ENCODE measurements around the gene GLT6D1.

The GLT6D1 gene

DNA sequence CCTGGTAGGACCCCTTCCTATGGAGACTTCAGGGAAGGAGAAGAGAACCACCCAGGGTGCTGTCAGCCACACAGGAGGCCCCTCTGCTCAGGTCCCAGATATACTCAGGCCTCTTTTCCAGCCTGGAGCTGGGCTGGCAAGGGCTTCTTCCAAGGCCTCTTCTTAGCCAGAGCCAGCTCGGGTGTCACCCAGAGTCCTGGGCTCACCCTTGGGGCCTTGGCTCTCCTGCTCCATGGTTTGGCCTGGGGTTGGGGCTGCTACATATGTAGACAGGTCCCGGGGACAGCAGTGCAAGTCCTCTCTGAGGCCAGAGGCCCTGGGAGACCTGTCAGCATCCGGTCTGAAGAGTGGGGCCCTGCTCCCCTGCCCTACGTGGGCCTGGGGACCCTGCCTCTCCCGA is 55.0 kb downstream of the GLT6D1 start:
- TF ChIP-seq, protein P1, sequence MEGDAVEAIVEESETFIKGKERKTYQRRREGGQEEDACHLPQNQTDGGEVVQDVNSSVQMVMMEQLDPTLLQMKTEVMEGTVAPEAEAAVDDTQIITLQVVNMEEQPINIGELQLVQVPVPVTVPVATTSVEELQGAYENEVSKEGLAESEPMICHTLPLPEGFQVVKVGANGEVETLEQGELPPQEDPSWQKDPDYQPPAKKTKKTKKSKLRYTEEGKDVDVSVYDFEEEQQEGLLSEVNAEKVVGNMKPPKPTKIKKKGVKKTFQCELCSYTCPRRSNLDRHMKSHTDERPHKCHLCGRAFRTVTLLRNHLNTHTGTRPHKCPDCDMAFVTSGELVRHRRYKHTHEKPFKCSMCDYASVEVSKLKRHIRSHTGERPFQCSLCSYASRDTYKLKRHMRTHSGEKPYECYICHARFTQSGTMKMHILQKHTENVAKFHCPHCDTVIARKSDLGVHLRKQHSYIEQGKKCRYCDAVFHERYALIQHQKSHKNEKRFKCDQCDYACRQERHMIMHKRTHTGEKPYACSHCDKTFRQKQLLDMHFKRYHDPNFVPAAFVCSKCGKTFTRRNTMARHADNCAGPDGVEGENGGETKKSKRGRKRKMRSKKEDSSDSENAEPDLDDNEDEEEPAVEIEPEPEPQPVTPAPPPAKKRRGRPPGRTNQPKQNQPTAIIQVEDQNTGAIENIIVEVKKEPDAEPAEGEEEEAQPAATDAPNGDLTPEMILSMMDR (conservative IDR thresholded peaks at IDR 0.05; ENCODE audit: low read depth, low read length) = no peak
- no peak overlapping the region for H3K4me3 ChIP-seq (ENCODE audit: low read depth, low read length)
- no peak for DNase-seq (ENCODE audit: low read depth)

DNA sequence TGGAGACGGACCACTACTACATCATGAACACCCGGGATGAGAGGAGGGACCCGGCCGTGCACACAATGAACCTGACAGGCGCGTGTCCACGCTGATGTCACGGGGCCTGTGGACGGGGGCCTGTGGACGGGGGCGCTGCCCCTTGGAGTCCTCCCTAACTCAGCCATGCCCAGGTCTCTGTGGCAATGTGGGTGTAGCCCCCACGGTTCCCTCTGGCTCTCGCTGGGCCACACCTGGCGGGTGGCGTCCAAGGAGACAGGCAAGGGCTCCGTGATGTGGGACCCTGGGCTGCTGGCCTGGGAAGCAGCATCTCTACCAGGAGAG is 55.7 kb downstream of the GLT6D1 start:
- TF ChIP-seq, protein P1 (conservative IDR thresholded peaks at IDR 0.05; ENCODE audit: low read depth, low read length) = no peak
- DNase-seq (ENCODE audit: low read depth) = no peak
- no peak overlapping the region for H3K4me3 ChIP-seq (ENCODE audit: low read depth, low read length)

DNA sequence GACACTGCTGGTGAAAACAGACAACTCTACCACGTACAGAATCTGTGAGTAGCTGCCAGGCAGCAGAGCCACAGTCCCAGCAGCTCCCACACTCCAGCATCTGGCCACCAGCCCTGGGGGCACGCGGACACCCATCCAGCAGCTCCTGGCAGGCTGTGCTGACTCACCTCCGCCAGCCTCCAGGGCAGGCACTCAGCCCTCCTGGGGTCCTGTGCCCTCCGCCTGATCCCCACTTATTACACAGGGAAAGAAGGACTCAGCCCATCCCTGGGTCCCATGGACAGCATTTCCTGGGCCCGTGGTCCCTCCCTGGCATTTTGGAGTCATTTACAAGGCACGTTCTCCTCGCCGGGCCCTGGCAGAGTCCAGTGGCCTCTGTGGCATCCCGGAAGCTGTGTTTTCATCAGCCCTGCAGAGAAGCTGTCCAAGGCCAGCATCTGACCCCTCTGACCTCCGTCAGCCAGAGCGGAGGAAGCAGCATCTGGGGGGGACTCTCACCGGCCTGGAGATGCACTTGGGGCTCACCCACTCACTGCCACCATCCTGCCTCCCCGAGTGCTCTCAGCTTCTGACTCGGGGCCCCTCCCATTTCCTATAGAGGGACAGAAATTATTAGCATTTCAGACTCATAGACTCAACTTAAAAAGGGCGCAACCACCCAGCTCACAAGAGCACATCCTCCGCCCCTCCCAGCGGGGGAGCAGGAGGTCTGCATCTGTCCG is 56.2 kb downstream of the GLT6D1 start:
- TF ChIP-seq, protein P1 (conservative IDR thresholded peaks at IDR 0.05; ENCODE audit: low read depth, low read length) = no peak
- H3K4me3 ChIP-seq (ENCODE audit: low read depth, low read length) = no peak overlapping the region
- no peak for DNase-seq (ENCODE audit: low read depth)

DNA sequence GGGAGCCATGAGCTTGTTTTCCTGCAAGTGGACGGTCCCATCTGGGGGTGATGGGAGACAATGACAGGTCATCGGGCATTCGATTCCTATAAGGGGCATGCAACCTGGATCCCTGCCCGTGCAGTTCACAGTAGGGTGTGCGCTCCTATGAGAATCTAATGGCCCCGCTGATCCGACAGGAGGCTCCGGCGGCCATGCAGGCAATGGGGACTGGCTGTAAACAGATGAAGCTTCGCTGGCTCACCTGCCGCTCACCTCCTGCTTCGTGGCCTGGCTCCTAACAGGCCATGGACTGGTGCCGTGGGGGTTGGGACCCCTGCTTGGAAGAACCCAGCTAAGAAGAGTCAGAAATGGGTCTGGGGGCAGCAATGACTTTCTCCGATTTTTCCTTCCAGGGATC is 56.8 kb downstream of the GLT6D1 start:
- no peak for DNase-seq (ENCODE audit: low read depth)
- TF ChIP-seq, protein P1 (conservative IDR thresholded peaks at IDR 0.05; ENCODE audit: low read depth, low read length) = no peak
- no peak overlapping the region for H3K4me3 ChIP-seq (ENCODE audit: low read depth, low read length)

DNA sequence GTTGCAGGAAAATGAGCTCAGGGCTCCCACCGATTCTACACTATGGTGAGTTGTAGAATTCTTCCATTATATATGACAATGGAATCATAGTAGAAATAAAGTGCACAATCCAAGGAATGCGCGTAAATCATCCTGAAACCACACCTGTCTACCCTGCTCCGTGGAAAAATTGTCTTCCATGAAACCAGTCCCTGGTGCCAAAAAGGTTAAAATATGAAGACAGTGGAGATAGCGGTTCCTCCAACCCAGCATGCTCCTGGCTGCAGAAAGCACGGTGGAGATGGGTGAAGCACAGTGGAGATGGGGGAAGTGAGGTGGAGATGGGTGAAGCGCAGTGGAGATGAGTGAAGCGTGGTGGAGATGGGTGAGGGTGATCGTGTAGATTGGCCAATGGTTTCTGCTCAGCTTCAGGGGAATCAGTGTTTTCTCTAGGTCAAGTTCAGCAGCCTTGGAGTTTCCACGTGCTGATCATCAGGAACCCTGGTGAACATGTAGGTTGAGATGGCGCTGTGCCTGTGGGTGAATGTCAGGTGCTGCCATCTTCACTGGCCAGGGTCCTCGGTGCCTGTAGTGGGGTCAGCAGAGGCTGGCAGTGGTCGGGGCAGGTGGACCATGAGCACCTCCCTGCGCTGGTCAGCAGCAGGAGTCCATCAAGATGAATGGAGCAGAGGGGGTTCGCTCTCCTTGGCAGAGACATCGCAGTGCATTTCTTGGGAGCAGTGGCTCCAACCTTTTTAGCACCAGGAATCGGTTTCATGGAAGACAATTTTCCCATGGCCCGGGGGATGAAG is 57.5 kb downstream of the GLT6D1 start:
- no peak for DNase-seq (ENCODE audit: low read depth)
- no peak overlapping the region for H3K4me3 ChIP-seq (ENCODE audit: low read depth, low read length)
- TF ChIP-seq, protein P1 (conservative IDR thresholded peaks at IDR 0.05; ENCODE audit: low read depth, low read length) = no peak

DNA sequence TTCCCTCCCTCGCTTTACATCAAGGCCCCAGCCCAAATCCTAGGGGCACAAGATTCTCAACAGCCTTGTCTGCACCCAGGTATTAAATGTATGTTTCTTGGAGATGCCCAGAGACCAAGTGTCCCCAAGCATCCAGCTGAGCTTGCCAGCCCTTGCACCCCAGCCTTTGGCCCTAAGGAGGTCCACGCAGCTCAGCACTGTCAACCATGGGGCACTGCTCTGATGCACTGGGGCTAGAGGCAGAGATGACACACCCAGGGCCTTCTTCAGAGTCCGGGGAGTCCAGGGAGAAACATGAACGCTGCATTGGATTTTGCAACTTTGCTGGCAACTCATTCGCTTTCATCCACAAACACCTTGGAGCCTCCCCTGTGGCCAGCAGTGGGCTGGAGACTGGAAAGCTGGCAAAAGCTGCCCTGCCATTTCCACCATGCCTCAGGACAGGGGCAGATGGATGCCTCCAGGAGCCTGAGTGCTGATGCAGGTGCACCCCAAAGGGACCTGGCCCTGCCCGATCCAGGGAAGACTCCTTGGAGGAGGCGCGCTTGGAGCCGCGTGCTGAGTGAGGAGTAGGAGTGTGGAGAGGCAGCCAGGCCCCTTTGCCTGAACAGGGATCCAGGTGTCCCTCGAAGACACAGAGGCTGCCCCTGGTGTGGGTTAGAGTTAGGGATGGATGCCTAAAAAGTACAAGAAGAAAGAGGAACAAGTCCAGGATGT is 58.5 kb downstream of the GLT6D1 start:
- DNase-seq (ENCODE audit: low read depth) = no peak
- H3K4me3 ChIP-seq (ENCODE audit: low read depth, low read length) = no peak overlapping the region
- TF ChIP-seq, protein P1 (conservative IDR thresholded peaks at IDR 0.05; ENCODE audit: low read depth, low read length) = no peak

Data from choroid plexus epithelial cell (primary cell).